OCI-LY3 (cell line): ENCODE results near the gene POLR2A.

Experiments
- CTCF ChIP-seq: fragments of 200-600, 300-600 bp; sonication (generic); IDR thresholded peaks from 2 replicates; pipeline ENCODE4 v1.5.1; 2014; ENCODE audit warnings: antibody characterized with exemption, low read length, low read depth
- EZH2phosphoT487 ChIP-seq: fragments of 200-600 bp; shearing (Covaris generic); IDR thresholded peaks from 2 replicates; pipeline ENCODE4 v1.6.1; 2018; ENCODE audit warnings: antibody characterized with exemption, mixed run types, low read depth

- TF ChIP-seq CTCF (no peak), EZH2phosphoT487 (no peak)
These were observed 12.5 kb downstream of the POLR2A start for GRCh38 chr17:7496470-7497183.
